Esophagus squamous epithelium (tissue), 5 donors: ENCODE data around the gene TFE3. TPM values are rescaled to one million over a fixed set of nuclear protein-coding genes. Genes with fewer than 3 reads are reported as not detected.

Source experiments
- DNase-seq: peaks from one replicate; lab custom pipeline; 2025; lab: John Stamatoyannopoulos, UW
- H3K27ac ChIP-seq, 4 donors: fragments of 200-600 bp; sonication (generic); one replicate each; pipeline ENCODE4 v1.5.1; 2016 to 2019; ENCODE audit warnings: mild to moderate bottlenecking in 1 of 4
- H3K27me3 ChIP-seq, 4 donors: fragments of 200-600 bp; sonication (generic); 1 replicate in 3 of 4; 2 replicates in 1 of 4; pipeline versions ENCODE4 v1.5.1 to v1.6.0; 2017 to 2021; ENCODE audit warnings: antibody characterized with exemption in 1 of 4
- H3K36me3 ChIP-seq, 3 donors: fragments of 200-600 bp; sonication (generic); one replicate each; pipeline ENCODE4 v1.5.1; 2016 to 2019
- H3K4me1 ChIP-seq, 3 donors: fragments of 200-600 bp; sonication (generic); one replicate each; pipeline ENCODE4 v1.5.1; 2017 to 2019
- H3K4me3 ChIP-seq, 4 donors: fragments of 200-600 bp; sonication (generic); 1 replicate in 3 of 4; 2 replicates in 1 of 4; pipeline ENCODE4 v1.5.1; 2016 to 2019; ENCODE audit warnings: mild to moderate bottlenecking in 2 of 4, moderate library complexity in 1 of 4
- H3K9me3 ChIP-seq, 3 donors: fragments of 200-600 bp; sonication (generic); one replicate each; pipeline ENCODE4 v1.5.1; 2016 to 2019
- POLR2A ChIP-seq, 4 donors: fragments of 450-650 bp; IDR thresholded peaks; one replicate each; pipeline ENCODE4 v1.6.1; 2017; ENCODE audit warnings: antibody characterized with exemption in 4 of 4, mild to moderate bottlenecking in 4 of 4, moderate library complexity in 3 of 4
- WGBS, 2 donors: methylation state at CpG; one replicate each; pipeline ENCODE4 v1.1.5; 2018; 5-methylcytosine and 5-hydroxymethylcytosine counted together
- intact Hi-C: fragments of 100-400 bp; cut with DNase I; formaldehyde crosslinking; loops from one replicate; pipeline ENCODE4 v1.15.0; 2022
- total RNA-seq, 4 donors: library from RNA; depleted of rRNA; stranded (reverse); fragments of >200 nt; gene quantifications; one replicate each; pipeline ENCODE4 v1.1.0, GENCODE V29; 2016
- TF ChIP-seq, protein P1 (sequence below), 6 experiments: fragments of 450-650 bp in 4 of 6; fragments of 200-600 bp in 2 of 6; sonication (generic) in 2 of 6; IDR thresholded peaks; one replicate each; pipeline ENCODE4 v1.5.1; 2016 to 2019; ENCODE audit warnings: antibody characterized with exemption in 6 of 6, mild to moderate bottlenecking in 4 of 6, moderate library complexity in 4 of 6
- donor health status: DM: yes; HTN: yes; CAD: no.

The TFE3 gene
- total RNA-seq, 4 donors from 2014 or later: 24.3 to 48.4 (median 43.1) TPM

GRCh38 chrX:49042581-49043219 lies 457 bp downstream of the TFE3 start:
- Histone ChIP-seq H3K27me3 (no peaks in the 10 kb centered on the region), H3K36me3 (peaks cover 6 to 19% (median 10%) of the 10 kb centered on the region in 3 donors), H3K27ac (peak overlapping the region; percentile 98 to 99 (median 98)), H3K4me1 (peaks cover 3 to 40% (median 20%) of the 10 kb centered on the region in 3 donors), H3K4me3 (peak overlapping the region; percentile 74 to 83 (median 79)), H3K9me3 (no peaks in the 10 kb centered on the region)
- no peak for DNase-seq
- 0 to 39% methylated on average over 4 to 16 of the region's 29 CpGs for WGBS, 2 donors
- no peak for TF ChIP-seq POLR2A (IDR thresholded peaks at IDR 0.05)
- TF ChIP-seq, protein P1, sequence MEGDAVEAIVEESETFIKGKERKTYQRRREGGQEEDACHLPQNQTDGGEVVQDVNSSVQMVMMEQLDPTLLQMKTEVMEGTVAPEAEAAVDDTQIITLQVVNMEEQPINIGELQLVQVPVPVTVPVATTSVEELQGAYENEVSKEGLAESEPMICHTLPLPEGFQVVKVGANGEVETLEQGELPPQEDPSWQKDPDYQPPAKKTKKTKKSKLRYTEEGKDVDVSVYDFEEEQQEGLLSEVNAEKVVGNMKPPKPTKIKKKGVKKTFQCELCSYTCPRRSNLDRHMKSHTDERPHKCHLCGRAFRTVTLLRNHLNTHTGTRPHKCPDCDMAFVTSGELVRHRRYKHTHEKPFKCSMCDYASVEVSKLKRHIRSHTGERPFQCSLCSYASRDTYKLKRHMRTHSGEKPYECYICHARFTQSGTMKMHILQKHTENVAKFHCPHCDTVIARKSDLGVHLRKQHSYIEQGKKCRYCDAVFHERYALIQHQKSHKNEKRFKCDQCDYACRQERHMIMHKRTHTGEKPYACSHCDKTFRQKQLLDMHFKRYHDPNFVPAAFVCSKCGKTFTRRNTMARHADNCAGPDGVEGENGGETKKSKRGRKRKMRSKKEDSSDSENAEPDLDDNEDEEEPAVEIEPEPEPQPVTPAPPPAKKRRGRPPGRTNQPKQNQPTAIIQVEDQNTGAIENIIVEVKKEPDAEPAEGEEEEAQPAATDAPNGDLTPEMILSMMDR (IDR thresholded peaks at IDR 0.05): no peak
- intact Hi-C loops: no loop called here

DNA sequence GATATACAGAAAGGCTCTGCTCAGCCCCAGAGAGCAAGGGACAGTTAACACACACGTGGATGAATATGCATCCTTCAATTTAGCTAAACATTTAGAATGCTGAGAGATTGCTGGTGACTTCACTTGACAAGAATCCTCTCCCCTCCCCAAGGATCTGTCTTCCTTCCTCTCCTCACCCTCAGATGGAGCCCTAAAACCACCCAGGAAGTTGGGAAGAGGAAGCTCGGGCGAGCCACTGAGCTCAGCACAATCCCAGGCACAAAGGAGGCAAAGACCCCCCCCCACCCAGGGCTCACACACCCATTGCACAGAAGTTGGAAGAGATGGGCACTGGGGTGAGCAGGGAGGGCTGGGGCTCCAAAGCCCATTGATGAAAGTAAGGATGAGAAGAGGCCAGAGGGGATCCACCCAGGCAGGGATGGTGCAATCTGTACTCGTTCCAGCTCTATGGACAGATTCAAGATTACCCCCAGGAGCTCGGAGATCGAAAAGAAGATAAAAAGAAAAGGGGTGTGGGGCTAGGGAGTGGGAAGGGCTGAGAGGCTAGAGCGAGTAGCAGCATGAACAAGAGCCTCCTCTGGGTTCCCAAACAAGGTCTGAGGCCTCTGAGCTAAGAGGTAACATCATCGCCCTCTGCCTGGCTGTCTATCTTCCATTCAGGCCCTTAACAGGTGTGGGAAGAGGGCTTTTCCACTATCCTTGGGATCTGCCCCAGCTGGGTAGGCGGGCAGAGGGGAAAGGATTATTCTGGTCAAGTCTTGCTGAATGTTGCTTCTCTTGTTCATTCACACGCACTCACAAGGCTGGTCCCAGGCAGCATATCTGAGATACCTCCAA lies 1.2 kb downstream of the TFE3 start:
- Histone ChIP-seq H3K4me3 (peak overlapping the region; percentile 74 to 83 (median 79)), H3K27ac (peak overlapping the region; percentile 98 to 99 (median 98)), H3K4me1 (peaks cover 3 to 40% (median 20%) of the 10 kb centered on the region in 3 donors), H3K36me3 (peaks cover 8 to 26% (median 10%) of the 10 kb centered on the region in 3 donors), H3K9me3 (no peaks in the 10 kb centered on the region), H3K27me3 (no peaks in the 10 kb centered on the region)
- TF ChIP-seq, protein P1 (IDR thresholded peaks at IDR 0.05): no peak
- TF ChIP-seq POLR2A (IDR thresholded peaks at IDR 0.05): no peak
- intact Hi-C loops: no loop called here
- no peak for DNase-seq
- 0 to 15% methylated on average over 5 to 10 of the region's 10 CpGs for WGBS, 2 donors

GRCh38 chrX:49040376-49040955 lies 2.7 kb downstream of the TFE3 start:
- intact Hi-C loops: no loop called here
- TF ChIP-seq, protein P1 (IDR thresholded peaks at IDR 0.05): no peak
- TF ChIP-seq POLR2A (IDR thresholded peaks at IDR 0.05): no peak
- no peaks in the 10 kb centered on the region for H3K27me3 ChIP-seq
- no peak for DNase-seq
- peaks cover 8 to 41% (median 10%) of the 10 kb centered on the region in 3 donors for H3K36me3 ChIP-seq
- 15 to 62% methylated on average over 7 of the region's 7 CpGs for WGBS, 2 donors
- H3K27ac ChIP-seq: peak overlapping the region; percentile 70 to 99 (median 98)
- H3K4me1 ChIP-seq: peaks cover 3 to 40% (median 20%) of the 10 kb centered on the region in 3 donors
- no peaks in the 10 kb centered on the region for H3K9me3 ChIP-seq
- peak overlapping the region in 3 of 4 donors; percentile 25 to 83 (median 82) for H3K4me3 ChIP-seq

- H3K4me1 ChIP-seq: peaks cover 3 to 40% (median 20%) of the 10 kb centered on the region in 3 donors
- intact Hi-C loops: no loop called here
- H3K36me3 ChIP-seq: peaks cover 8 to 45% (median 10%) of the 10 kb centered on the region in 3 donors
- TF ChIP-seq, protein P1 (IDR thresholded peaks at IDR 0.05): no peak
- TF ChIP-seq POLR2A (IDR thresholded peaks at IDR 0.05): peak in 1 of 4 donors; percentile 18
- WGBS, 2 donors: 0 to 20% methylated on average over 1 to 7 of the region's 9 CpGs
- no peaks in the 10 kb centered on the region for H3K27me3 ChIP-seq
- no peaks in the 10 kb centered on the region for H3K9me3 ChIP-seq
- no peak for DNase-seq
- H3K4me3 ChIP-seq: peak overlapping the region in 3 of 4 donors; percentile 25 to 83 (median 82)
- H3K27ac ChIP-seq: peak overlapping the region; percentile 70 to 99 (median 98)
These were observed 3.4 kb downstream of the TFE3 start for GRCh38 chrX:49039598-49040375.
